Stimulated activated CD8-positive, alpha-beta memory T cell treated with anti-CD3 and anti-CD28 coated beads, Interleukin-7, amount 100 ng/mL, for 4 hours (primary cell): Measurements from ENCODE around the gene APOO.
"Not testable (repeated sequence)": the region's sequence is repeated elsewhere in the genome, so short reads cannot be mapped to it uniquely, and the experiment has no call there.

Experiments
- DNase-seq, 2 donors: peaks; one replicate each; pipeline ENCODE4 v3.0.0-alpha.2; 2020; ENCODE audit warnings: low read depth in 2 of 2

Gene APOO

DNA sequence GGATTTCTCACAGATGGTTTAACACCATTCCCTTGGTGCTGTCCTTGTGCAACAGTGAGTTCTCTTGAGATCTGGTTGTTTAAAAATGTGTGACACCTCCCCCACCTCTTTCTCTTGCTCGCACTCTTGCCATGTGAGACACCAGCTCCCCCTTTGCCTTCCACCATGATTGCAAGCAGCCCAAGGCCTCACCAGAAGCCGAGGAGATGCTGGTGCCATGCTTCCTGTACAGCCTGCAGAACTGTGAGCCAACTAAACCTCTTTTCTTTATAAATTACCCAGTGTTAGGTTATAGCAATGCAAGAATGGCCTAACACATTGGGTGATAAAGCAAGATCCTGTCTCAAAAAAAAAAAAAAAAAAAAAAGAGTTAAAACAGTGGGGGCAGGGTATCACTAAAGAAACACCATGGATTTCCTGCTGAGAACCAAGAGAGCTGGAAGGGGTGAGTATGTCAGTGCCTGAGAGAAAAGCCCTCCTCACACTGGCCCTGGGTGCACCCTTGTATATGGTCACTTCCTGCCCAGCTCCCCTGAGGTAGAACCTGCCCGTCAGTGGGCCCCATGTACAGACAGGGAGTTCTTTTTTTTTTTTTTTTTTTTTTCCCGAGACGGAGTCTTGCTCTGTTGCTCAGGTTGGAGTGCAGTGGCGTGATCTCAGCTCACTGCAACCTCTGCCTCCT is 46.4 kb downstream of the APOO start:
- DNase-seq, result no peak

DNA sequence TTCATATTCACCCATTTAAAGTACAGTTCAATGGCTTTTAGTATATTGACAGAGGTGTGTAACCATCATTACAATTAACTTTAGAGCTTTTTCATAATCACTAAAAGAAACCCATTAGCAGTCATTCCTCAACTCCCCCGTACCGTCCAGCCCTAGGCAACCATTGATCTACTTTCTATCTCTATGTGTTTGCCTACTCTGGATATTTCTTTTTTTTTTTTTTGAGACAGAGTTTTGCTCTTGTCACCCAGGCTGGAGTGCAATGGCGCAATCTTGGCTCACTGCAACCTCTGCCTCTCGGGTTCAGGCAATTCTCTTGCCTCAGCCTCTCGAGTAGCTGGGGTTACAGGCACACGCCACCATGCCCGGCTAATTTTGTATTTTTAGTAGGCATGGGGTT is 48.5 kb downstream of the APOO start:
- not testable (repeated sequence) for DNase-seq

DNA sequence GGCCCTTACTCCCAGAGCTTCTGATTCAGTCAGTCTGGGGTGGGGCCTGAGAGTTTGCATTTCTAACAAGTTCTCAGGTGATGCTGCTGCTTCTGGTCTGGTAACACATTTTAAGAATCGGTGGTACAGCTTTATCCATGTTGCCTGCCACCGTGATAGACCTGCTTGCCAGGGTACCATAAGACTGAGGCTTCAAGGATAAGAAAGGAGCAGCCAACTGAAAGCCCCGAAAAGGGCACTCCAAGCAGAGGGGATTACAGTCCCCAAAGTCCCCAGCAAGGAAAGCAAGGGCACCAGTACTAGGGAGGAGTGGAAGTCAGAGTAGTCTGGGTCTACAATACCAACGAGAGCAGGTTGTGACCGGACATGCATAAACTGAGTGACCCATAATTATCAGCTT is 49.8 kb downstream of the APOO start:
- no peak for DNase-seq

DNA sequence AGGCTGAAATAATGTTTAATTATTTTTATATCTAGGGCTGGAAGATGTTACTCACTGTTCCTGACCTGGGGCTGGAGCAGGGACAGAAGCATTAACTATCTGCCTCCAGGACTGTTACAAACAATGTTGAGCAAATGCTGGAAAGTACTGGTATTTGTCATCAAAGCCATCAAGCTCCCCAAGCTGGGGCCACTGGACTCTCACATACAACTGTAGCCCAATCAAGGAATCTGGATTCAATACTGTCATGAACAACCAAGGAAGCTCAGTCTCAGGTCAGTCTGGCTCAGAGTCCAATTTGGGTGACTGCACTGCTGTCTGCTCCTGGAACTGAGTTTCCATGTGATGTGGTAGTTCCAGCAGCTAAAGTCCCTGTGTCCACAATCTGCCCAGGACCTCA is 50.4 kb downstream of the APOO start:
- DNase-seq, result no peak

DNA sequence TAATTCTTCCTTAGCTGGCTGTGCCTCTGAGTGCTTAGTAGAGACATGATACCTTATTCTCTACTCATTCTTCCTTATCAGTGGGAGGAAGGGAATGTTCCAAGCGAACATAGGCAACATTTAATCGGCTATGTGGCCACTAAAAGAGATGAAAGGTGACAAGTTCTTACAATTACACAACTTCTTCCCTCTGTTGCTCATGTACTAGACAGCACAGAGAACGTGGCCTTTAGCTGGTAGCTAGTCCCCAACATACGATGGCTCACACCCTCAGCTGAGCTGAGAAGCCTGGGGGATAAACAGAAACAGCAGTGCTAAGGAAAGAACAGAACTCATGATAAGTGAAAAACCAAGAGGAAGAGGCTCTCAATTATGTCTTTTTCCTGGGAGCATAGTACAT is 52.2 kb downstream of the APOO start:
- DNase-seq, result no peak

DNA sequence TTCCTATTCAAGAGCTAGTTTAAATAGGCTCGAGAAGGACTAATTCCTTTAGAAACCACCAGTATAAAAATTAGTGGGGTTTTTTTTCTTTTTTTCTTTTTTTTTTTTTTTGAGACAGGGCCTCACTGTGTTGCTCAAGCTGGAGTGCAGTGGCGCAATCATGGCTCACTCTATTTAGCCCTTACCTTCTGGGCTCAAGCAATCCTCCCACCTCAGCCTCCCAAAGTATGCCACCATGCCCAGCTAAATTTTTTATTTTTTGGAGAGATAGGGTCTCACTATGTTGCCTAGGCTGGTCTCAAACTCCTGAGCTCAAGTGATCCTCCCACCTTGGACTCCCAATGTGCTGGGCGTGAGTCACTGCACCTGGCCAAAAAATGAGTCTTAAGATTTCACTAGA is 52.8 kb downstream of the APOO start:
- no peak for DNase-seq

DNA sequence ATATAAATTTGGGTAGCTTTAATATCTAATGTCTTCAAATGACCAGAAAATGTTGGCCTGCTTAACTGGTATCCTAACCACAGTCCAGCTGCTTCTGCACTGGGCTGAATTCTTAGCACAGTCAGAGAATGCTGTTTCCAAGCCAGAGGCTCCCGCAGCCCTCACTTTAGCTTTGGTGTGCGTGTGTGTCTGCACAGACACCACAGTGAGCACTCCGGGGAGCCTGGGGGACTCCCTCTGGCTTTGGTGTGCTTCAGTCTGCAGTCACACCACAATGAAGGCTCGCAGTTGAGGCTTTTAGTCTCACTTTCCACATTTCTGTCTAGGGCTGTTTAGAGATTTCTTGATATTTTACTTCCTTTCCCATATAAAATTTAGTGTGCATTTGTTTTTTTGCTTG is 53.6 kb downstream of the APOO start:
- no peak for DNase-seq

DNA sequence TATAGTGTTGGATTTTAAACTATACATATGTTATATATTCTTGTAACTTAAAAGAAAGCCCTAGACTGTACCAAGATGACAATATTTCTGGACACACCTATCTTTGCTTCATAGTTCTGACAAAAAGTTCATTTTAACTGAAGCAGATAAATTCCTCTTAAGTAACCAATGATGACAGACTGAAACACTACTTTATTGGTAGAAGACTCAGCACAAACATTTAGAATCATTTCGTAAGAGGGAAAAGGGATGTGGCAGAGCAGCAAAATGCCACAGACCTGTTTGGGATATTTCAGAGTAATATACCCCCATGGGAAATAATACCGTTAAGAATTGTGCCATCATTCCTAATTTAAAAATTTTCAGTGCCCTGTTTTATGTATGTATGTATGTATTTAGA is 56.2 kb downstream of the APOO start:
- DNase-seq, result no peak

DNA sequence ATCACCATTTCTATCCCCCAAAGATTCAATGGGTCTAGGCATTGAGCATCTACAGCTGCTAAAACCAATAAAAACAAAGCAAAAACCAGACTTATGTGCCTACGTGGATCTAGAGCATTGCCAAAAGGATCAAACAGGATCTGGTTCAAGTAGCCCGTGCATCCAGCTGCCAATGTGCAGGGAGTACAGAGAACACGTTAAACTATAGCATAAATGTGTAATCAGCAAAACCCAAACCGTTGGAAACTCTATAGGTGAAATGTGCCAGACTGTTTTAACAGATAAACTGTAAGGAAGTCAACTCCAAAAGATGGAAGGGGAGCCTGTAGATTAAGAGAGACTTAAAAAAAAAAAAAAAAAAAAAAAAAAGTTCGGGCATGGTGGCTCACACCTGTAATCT is 58.5 kb downstream of the APOO start:
- no peak for DNase-seq

DNA sequence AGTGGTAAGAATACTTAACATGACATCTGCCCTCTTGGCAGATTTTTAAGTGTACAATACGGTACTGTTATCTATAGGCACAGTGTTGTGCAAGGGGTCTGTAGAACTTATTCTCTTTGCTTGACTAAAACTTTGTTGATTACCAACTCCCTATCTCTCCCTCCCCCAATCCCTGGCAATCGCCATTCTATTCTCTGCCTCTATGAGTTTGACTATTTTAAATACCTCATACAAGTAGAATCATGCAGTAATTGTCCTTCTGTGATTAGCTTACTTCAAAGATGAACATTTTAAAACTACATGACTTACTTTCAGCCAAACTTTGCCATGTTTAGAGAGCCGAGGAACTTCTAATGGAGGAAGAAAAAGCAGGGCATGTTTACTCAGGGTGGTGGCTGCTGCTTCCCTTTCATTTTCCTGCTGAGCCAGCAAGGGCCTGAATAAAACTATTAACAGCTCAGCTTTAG is 62.4 kb downstream of the APOO start:
- DNase-seq, result no peak

DNA sequence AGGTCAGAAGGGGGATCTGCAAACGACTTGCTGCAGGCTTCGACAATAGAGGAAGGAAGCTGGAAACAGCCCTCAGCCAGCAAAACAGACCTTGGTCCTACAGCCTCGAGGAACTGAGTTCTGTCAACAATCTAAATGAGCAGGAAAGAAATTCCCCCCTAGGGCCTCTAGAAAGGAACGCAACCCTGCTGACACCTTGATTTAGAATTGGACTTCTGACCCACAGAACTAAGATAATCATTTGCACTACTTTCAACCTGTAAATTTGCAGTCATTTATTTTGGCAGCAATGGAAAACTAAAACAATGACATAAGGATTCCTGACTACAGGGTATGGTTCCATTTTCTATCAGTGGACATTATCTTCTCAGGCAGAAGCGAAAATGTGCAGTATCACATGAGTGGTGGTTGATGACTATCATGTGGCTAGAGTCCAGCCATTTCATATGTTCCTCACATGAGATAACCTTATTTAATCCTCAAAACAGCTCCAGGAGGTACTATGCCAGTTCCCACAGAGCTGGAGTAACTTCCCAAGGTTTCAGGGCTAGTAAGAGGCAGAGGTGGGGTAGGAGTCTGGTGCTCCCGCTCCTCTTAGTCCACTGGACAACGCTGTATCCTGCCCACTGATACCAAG is 63.1 kb downstream of the APOO start:
- no peak for DNase-seq

DNA sequence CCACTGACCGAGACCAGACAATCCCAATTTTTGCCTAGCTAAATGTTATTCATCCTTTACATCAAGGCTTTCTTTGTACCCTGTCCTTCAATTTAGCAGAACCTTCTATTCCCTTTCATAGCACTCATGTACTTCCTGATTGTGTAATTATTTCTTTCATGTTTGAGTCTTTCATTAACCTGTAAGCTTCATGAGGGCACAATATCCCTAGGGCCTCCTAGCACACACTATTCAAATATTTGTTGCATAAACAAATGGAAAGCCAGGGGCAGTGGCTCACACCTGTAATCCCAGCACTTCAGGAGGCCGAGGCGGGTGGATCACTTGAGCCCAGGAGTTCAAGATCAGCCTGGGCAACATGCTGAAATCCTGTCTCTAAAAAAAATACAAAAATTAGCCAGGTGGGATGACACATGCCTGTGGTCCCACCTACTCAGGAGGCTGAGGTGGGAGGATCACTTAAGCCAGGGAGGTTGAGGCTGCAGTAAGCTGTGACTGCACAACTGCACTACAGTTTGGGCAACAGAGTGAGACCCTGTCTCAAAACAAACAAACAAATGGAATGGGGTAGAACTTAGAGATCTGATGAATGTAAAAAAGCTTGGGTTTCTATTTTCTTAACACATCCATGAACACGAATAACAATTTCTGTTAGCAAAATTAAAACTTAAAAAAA is 65.8 kb downstream of the APOO start:
- no peak for DNase-seq

DNA sequence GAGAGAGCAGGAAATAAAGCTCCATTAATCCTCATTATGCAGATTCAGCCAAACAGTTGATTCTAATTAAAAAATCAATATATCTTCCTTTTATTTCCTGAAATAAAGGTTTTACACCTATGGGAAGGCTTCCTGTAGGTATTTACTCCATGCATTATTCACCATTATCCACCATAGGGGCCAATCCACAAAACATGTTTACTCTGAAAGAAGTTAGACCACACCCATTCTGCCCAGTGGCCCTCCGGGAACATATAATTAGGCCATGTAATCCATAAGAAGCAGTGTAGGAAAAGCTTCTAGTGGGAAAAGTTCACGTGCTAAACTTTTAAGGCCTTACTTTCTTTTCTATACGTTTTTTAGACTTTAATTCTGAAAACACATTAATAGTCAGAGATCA is 67.1 kb downstream of the APOO start:
- DNase-seq, result no peak

DNA sequence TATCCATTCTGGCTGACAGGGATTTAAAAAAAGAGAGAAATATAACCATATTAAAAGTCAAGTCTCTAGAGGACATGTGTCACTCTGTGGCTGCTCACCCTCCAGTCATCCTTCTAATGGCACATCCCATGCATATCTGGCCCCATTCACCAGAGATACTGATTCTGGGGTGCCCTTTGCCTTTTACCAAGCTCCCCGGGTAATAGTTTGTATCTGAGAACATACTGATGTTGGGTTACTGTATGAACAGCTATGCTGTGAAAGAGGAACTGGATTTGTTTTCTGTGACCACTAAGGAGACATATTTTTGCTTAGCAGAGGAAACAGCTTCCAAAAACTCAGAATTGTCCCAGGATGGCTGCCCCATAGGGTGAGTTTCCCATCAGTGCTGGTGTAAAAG is 68.8 kb downstream of the APOO start:
- no peak for DNase-seq

DNA sequence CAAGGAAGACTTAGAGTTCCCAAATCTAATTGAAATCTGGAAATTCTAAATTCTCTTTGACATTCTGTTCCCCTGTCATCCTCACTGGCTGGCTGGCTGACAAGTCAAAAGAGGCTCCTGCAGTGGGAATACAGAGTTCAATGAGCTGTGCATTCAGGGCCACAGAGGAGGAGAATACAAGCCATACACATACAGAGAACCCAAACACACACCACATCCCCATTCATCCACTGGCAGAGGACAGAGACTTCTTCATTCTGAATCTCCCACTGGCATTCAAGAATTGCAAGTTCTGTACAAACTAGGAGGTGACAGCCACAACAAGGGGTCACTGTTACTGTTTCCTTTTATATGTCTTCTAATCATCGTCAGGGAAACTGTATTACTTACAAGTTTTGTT is 75.0 kb downstream of the APOO start:
- DNase-seq, result no peak

DNA sequence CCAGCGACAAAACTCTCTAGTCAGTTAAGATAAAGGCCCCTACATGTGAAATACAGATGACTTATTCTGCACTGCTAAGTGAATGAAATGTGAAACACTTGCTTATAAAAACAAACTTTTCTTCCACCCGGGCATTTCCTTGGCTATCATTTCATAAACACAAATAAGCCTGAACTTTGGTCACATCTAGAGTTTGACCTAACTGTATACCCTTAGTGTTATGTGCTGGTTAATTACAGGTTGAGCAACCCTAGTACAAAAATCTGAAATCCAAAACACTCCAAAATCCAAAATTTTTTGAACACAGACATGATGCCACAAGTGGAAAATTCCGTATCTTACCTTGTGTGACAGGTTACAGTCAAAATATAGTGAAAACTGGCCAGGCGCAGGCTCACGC is 78.9 kb downstream of the APOO start:
- no peak for DNase-seq

DNA sequence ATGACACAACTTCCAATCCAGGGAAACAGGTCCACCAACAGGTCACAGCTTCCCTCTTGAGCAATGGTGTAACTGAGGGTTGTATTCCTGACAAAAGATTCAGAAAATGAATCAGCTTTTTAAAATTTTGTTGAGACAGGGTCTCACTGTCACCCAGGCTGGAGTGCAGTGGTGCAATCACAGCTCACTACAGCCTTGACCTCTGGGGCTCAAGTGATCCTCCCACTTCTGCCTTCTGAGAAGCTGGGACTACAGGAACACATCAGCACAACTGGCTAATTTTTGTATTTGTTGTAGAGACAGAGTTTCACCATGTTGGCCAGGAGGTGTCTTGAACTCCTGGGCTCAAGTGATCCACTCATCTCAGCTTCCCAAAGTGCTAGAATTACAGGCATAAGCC is 81.1 kb downstream of the APOO start:
- DNase-seq, result no peak

DNA sequence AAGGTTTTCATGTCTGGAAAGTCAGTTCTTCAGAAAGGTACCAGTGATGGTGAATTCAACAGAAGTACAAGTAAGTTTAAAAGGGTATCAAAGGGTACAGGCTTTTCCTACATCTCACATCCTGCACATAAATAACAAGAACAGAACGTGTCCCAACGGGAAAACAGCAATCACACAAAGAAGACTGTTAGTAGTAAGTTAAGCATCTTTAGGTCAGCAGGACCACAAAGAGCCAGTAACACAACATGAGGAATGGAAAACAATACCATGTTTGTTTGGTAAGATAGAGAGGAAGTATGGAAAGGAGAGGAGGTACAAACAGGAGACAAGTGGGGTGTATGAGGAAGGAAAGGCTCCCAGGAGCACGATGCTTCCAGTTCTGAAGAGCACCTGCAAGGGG is 81.5 kb downstream of the APOO start:
- no peak for DNase-seq

DNA sequence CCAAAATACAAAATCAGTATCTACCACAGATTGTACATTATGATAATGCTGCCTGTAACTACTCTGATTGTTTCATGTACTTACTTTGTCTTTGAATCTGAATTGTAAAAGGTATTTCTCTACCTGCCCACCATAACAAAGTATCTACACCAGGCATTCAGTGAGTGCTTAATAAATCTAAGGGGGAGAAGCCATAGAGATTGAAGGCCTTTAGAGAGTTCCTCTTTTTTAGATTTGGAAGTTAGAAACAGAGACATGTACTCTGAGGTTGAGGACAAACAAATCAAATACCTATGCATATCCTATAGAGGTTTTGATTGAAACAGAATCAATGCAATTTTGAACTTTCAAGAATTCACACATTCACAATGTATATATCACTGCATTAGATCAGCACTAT is 82.1 kb downstream of the APOO start:
- no peak for DNase-seq

DNA sequence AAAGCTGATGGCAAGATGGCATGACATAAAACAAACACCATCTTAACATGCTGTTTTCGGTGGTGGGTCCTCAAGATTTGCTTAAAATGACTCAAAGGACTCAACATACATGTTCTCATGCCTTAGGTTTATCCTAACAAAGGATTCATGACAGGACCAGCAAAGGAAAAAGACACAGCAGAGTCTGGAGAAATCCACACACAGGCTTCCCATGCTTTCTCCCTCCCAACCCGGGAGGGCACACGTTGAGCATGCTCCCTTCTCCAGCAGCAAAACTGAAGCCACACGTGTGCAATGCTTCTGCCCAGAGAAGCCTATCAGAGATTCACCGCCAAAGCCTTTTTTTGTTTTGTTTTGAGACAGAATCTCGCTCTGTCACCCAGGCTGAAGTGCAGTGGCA is 84.9 kb downstream of the APOO start:
- no peak for DNase-seq

DNA sequence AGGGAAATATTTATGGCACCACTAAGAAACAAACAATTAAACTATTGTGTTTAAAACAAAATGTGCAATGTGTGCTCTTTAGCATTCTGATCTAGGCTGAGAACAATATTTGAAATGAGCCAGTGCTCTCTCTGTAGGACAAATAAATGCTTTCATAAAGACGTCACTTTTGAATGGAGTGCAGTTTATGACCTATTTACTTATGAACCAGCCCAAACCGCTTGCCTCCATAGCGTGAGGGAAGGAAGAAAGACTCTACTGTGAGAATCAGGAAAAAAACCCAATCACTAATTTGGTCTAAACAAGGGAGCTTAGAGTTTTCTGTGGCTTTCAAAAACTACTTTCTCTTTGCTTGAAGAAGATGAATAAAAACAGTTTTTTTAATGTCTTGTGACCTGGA is 85.3 kb downstream of the APOO start:
- DNase-seq, result no peak

DNA sequence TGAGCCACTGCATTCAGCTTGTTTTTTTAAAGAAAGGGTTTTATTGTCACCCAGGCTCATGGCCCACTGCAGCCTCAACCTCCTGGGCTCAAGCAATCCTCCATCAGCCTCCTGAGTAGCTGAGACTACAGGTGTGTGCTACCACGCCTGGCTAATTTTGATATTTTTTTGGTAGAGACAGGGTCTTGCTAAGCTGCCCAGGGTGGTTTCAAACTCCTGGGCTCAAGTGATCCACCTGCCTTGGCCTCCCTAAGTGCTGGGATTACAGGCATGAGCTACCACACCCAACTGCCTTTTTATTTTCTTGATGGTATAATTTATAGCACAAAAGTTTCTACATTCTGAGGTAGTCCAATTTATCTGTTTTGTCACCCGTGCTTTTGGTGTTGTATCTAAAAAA is 85.9 kb downstream of the APOO start:
- DNase-seq, result no peak

DNA sequence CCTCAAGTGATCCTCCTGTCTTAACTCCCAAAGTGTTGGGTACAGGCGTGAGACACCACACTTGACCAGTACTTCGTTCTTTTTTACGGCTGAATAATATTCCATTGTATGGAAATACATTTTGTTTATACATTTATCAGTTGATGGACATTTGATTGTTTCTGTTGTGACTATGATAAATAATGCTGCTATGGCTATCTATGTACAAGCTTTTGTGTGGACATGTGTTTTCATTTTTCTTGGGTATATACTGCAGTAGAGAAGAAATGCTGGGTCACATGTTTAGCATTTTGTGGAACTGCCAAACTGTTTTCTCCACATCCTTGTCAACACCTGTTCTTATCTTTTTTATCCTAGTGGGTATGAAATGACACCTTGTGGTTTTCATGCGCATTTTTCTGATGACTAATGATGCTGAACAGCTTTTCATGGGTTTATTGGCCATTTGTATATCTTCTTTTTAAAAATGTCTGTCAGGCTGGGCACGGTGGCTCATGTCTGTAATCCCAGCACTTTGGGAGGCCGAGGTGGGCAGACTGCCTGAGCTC is 87.4 kb downstream of the APOO start:
- no peak for DNase-seq
